COLO829 (cell line): ENCODE results near the gene TRIM65.
"Not testable (repeated sequence)": the region's sequence is repeated elsewhere in the genome, so short reads cannot be mapped to it uniquely, and the experiment has no call there.

ENCODE experiments used
- DNase-seq: peaks from one replicate; pipeline ENCODE4 v3.0.0; 2012; ENCODE audit warnings: low spot score

TRIM65 gene

GRCh38 chr17:75895370-75896155, 1.2 kb downstream of the TRIM65 start:
- no peak for DNase-seq

DNA sequence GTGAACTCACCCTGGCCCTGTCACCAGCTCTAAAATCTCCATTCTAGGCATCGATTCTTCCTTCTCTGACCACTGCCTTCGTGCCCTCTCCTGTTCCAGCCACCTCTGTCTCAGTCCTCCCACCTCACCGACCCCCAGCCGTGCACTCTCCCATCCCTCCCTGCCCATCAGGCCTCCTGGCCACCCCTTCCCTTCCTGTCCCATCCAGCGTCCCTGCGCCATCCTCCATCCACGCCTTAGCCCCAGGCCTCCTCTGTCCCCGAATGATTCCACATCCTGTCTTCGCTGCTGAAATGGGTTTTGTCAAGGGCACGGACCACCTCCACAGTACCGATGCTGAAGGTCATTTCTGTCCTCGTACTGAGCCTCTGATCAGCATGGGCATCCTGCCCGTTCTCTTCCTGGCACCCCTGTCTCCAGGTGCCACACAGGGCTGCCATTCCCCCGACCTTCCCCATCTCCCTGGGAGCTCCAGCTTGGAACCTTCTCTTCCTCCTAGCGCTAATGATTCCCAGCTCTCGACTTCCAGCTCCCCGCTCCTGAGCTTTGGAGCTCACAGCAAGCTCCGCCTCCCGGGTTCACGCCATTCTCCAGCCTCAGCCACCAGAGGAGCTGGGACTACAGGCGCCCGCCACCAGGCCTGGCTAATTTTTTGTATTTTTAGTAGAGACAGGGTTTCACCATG, 2.6 kb downstream of the TRIM65 start:
- DNase-seq = no peak

DNA sequence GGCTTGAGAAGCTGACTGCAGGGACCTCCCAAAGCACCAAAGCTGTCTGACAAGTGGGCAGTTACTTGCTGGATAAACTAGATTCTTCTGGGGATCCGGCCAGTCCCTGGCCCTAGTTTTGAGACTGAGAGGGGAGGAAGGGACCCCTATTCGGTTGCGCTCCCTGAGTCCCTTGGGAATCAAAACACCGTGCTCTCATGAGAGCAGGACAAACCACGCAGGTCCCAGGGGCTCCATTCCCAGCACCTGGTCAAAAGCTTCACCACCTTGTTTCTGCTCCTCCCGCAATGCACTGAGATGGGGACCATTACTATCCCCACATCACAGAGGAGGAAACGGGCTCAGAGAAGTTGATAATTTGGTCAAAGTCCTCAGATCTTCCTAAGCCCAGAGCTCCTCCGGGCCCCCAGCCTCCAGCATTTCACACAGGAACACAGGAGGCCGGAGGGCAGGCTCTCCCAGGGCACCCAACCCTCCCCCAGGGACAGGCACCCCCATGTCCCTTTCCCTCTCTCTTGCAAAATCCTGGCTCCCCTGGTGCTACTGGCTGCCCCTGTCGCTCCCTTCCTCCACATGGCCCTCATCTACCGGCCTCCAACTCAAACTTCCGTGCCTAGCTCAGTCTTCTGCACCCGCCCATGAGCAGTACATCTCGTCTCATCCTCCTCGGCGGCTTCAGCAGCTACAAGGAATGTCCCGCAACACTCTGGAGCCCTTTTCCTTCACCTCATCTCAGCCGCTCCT, 3.3 kb downstream of the TRIM65 start:
- DNase-seq = no peak

- DNase-seq = no peak
Measured at GRCh38 chr17:75892556-75893224, 4.1 kb downstream of the TRIM65 start.

- no peak for DNase-seq
Measured at GRCh38 chr17:75891605-75892555, 4.9 kb downstream of the TRIM65 start.

DNA sequence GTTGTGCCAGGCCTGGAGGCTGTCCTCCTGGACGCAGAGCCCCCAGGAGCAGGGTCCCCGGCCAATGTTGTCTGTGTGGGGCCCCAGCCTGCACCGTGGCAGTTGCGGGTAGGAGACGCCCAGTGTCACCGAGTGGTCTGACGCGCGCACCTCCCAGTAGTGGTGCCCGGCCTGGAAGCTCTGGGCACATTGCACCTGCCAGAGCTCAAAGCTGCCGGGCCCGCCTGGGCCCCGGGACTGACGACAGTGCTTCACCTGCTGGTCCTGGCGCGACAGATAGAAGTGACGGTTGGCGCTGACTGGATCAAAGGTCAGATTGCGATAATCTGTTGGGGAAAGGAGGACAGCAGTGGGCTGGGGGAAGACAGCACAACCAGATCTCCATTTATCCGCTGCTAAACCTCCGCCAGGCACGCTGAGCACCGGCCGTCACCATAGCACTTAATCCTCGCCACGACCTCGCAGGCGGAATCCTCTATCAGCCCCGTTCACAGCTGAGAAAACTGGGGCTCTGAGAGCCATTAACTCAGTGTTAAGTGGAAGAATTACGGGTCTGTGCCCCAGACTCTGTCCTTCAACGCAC, 5.6 kb downstream of the TRIM65 start:
- no peak for DNase-seq

DNA sequence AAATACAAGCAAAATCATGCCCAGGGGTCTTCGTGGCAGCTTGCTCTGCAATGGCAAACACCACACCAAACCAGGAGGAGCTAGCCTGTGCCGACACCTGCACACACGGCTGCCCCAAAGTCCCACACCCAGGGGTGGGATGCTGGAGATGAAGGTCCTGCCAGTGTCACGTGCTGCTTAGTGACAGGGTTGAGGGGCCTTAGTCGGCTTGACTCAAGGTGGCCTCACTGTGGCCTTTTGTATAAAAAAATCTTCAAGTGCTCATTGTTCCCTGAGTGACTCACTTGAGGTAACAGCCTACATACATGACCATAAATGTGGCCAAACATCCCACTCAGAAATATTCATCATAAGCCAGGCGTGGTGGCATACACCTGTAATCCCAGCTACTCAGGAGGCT, 7.3 kb downstream of the TRIM65 start:
- no peak for DNase-seq

DNA sequence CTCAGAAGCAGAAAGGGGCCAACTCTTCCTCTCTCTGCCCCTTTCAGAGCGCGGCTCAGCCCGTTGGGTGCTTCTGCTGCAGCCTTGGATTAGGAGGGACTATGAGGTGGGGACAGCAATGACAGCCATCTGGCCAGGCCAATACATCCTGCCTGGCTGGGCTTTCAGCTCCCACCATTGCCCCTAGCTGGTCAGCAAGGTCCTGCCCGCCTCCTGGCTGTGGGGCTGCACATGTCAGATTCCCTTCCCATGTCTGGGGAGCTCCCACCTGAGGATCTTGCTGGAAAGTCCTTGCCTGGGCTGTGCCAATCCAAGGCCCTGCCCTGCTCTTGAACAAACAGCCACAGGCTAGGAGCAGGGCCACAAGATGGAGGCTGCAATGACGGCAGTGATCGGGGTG, 8.3 kb downstream of the TRIM65 start:
- no peak for DNase-seq

DNA sequence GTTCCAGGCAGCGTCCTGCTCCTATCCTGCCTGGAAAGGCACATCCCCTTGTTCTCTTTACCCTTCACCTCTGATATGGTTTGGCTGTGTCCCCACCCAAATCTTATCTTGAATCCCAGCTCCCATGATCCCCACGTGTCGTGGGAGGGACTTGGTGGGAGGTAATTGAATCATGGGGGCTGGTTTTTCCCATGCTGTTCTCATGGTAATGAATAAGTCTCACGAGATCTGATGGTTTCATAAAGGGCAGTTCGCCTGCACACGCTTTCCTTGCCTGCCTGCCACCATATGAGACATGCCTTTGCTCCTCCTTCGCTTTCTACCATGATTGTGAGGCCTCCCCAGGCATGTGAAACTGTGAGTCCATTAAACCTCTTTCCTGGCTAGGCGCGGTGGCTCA, 10.9 kb downstream of the TRIM65 start:
- not testable (repeated sequence) for DNase-seq

GRCh38 chr17:75885431-75885830, 11.3 kb downstream of the TRIM65 start:
- DNase-seq = no peak

GRCh38 chr17:75881678-75882454, 14.9 kb downstream of the TRIM65 start:
- no peak for DNase-seq

DNA sequence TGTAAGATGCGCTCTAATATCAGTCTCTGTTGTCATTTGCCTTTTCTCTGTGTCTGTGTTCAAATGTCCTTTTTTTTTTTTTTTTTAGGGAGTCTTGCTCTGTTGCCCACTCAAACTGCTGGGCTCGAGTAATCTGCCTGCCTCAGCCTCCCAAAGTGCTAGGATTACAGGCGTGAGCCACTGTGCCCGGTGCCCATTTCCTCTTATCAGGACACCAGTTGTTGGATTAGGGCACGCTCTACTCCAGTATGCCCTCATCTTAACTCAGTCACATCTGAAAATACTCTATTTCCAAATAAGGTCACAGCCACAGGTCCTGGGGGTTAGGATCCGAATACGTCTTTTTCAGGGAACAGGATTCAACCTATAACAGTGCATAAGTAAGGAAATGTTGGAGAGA, 16.5 kb downstream of the TRIM65 start:
- no peak for DNase-seq

- no peak for DNase-seq
Measured at GRCh38 chr17:75878174-75878998, 18.4 kb downstream of the TRIM65 start, which contains the start of gene TRIM47. TSS of gene TRIM47 (minus strand) at chr17:75878581. CDS start at chr17:75878548, 33 bp downstream.

DNA sequence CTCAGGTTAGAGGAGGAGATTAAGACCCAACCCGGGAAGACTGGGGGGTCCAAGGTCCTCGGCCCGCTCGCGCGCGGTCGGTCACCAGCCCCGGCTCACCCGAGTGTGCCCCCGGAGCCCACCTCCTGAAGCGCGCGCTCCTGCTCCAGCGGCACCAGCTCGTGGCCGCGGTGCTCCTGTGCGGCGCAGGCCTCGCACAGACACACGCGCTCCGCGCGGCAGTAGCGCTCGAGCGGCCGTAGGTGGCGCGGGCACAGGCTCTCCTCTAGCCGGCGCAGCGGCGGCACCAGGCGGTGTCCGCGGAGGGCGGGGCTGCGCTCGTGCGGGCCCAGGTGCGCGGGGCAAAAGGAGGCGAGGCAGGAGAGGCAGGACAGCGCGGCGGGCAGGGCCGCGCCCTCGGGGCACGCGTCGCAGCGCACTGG, 19.0 kb downstream of the TRIM65 start:
- no peak for DNase-seq

DNA sequence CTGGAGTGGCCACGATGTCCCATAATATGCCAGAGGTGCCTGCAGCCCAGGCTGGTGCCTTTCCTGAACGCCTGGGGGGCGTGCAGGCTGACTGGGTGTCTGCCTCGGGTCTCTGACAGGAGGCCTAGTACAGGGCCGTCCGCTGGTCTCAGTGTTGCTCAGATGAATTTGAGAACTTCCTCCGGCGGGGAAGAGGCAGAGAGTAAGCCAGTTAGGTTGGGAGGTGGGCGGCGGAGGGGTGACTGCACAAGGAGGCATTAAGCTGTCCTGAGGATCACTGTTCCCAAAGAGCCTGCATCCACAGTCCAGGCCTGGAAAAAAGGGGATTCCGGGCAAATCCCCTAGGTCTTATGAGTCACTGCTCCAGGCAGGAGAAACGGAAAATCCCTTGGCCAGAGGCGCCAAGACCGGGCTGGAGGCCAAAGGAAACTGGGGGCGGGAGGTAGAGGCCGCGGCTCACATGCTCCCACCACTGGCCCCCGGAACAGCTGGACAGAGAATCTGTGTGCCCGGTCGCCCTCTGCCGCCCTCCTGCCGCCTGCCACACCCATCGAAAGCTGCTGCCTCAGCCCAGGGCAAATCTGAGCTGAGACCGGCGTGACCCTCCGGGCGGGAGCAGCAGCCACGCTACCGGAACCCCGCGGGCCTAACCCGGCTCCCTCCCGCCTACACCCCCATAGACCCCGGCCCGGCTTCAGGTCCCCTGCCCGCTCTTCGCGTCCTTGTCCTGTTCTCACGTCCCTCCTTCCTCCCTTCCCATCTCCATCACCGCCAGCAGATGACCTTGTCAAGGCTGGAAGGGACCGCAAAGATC, 19.6 kb downstream of the TRIM65 start:
- DNase-seq = peak; percentile 89

DNA sequence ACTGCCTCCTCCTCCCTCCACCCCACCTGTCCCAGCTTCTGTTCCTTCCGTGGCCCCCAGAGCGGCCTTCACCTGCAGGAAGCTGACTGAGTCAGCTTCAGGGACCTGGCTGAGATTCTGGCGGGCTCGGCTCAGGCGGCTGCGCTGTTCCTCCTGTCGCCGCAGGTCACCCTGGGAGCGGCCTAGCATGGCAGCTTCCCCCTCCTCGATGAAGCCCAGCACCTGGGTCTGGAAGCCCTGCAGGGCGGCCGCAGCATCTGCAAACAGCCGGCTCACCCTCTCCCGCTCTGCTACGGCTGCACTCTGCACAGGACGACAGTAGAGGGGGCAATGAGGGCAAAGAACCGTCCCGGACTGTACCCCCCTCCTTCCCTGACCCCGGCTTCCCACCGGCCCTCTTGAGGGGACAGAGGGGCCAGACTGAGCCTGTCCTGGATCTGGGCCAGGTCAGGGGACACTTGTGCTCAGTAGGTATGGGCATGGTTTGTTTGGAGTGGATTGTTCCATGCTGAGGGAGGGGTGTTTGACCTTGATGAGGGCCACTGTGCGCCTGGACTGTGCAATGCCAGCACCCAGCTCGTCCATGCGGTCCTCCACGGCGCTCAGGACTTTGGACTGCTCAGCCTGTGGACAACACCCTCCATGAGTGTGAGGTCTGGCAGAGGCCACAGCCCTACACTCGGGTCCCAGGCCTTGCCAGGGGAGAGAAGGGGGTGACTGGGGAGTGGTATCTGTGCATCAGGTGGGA, 20.4 kb downstream of the TRIM65 start:
- DNase-seq = no peak

DNA sequence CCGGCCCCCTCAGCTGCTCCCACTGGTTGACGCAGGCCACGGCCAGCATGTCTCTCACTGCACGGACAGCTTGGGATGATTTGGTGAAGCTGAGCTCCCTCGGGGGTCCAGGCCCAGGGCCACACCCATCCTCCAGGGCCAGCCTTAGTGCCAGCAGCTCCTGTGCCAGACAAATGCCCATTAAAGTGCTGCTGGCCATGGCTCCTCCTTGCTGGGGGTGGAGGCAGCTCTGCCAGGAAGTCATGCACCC, 20.9 kb downstream of the TRIM65 start:
- no peak for DNase-seq
